Tibial artery (tissue), 4 donors: ENCODE results near the gene INA.

Experiments used
- DNase-seq, 2 donors: peaks; one replicate each; pipeline ENCODE4 v3.0.0-alpha.2; 2019
- H3K27ac ChIP-seq, 2 donors: fragments of 200-600 bp; sonication (generic) in 1 of 2; 1 replicate in 1 of 2; 2 replicates in 1 of 2; pipeline ENCODE4 v1.5.1; 2018 to 2019; ENCODE audit warnings: mild to moderate bottlenecking in 1 of 2
- H3K27me3 ChIP-seq, 2 donors: fragments of 200-600 bp; sonication (generic) in 1 of 2; one replicate each; pipeline versions ENCODE4 v1.5.1 to v1.6.0; 2016 to 2019
- H3K36me3 ChIP-seq, 3 donors: fragments of 200-600 bp; sonication (generic) in 2 of 3; one replicate each; pipeline ENCODE4 v1.5.1; 2016 to 2019; ENCODE audit warnings: mild to moderate bottlenecking in 2 of 3
- H3K4me1 ChIP-seq, 4 donors: fragments of 200-600 bp; sonication (generic) in 2 of 4; 1 replicate in 3 of 4; 2 replicates in 1 of 4; pipeline ENCODE4 v1.5.1; 2016 to 2019
- H3K4me3 ChIP-seq, 2 donors: fragments of 200-600 bp; sonication (generic) in 1 of 2; 1 replicate in 1 of 2; 2 replicates in 1 of 2; pipeline ENCODE4 v1.5.1; 2018 to 2019; ENCODE audit warnings: mild to moderate bottlenecking in 2 of 2
- H3K9me3 ChIP-seq, 3 donors: fragments of 200-600 bp; sonication (generic) in 1 of 3; one replicate each; pipeline ENCODE4 v1.5.1; 2016 to 2019
- intact Hi-C: fragments of 100-400 bp; cut with DNase I; formaldehyde crosslinking; loops from one replicate; pipeline ENCODE4 v1.15.0; 2023; ENCODE audit warnings: low total_unique reads
- TF ChIP-seq, protein P1 (sequence below), 2 experiments: fragments of 200-600 bp in 1 of 2; fragments of 450-650 bp in 1 of 2; IDR thresholded peaks; one replicate each; pipeline ENCODE4 v1.5.1; 2017 to 2019; ENCODE audit warnings: antibody characterized with exemption in 2 of 2, mild to moderate bottlenecking in 1 of 2, moderate library complexity in 1 of 2

The INA gene

DNA sequence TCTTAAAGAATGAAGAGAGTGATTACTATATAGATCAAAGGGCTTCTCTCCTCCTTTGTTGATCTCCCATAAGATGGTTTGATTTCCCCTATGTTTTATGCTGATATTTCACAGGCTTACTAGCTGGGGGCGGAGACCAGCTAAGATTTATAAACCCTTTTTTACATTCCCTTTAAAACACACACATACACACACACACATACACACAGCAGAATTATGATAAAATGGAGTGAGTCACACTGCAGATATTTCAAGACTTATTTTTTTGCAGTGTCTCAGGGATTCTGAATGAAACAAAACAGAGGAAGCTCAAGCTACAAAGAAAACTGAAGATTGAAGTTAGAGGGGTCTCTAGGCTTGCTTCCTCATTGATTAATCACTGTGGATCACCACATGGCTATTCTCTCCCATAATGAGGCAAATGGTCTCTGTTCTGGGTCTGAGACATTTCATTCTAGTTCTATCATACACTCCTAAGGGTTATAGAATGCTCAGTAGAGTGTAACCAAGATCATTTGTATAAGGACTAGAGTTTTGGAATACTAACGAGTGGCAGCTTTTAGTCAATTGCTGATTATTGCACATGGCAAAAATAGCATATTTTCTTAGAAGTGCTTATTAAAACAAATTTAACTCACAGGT, 18.6 kb downstream of the INA start:
- H3K27me3 ChIP-seq = no peaks in the 10 kb centered on the region
- TF ChIP-seq, protein P1, sequence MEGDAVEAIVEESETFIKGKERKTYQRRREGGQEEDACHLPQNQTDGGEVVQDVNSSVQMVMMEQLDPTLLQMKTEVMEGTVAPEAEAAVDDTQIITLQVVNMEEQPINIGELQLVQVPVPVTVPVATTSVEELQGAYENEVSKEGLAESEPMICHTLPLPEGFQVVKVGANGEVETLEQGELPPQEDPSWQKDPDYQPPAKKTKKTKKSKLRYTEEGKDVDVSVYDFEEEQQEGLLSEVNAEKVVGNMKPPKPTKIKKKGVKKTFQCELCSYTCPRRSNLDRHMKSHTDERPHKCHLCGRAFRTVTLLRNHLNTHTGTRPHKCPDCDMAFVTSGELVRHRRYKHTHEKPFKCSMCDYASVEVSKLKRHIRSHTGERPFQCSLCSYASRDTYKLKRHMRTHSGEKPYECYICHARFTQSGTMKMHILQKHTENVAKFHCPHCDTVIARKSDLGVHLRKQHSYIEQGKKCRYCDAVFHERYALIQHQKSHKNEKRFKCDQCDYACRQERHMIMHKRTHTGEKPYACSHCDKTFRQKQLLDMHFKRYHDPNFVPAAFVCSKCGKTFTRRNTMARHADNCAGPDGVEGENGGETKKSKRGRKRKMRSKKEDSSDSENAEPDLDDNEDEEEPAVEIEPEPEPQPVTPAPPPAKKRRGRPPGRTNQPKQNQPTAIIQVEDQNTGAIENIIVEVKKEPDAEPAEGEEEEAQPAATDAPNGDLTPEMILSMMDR (IDR thresholded peaks at IDR 0.05) = no peak
- no peaks in the 10 kb centered on the region for H3K9me3 ChIP-seq
- H3K27ac ChIP-seq = no peak overlapping the region
- H3K4me3 ChIP-seq = no peak overlapping the region
- intact Hi-C loops = no loop called here
- peaks cover 0 to 2% (median 0%) of the 10 kb centered on the region in 3 donors for H3K36me3 ChIP-seq
- no peak for DNase-seq
- no peaks in the 10 kb centered on the region for H3K4me1 ChIP-seq

DNA sequence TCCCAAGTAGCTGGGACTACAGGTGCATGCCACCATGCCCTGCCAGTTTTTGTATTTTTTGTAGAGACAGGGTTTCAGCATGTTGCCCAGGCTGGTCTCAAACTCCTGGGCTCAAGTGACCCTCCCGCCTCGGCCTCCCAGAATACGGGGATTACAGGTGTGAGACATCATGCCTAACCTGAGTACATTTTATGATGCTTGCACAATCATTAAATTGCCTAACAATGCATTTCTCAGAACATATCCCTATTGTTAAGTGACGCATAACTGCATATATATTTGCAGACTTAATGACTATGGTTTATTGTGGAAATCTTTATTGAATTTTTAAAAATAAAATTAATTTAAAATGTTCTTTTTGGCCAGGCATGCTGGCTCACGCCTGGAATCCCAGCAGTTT, 30.7 kb downstream of the INA start:
- H3K27me3 ChIP-seq = no peaks in the 10 kb centered on the region
- peaks cover 41 to 89% (median 58%) of the 10 kb centered on the region in 3 donors for H3K36me3 ChIP-seq
- TF ChIP-seq, protein P1 (IDR thresholded peaks at IDR 0.05) = no peak
- no peak overlapping the region for H3K27ac ChIP-seq
- no peak for DNase-seq
- no peaks in the 10 kb centered on the region for H3K9me3 ChIP-seq
- no peak overlapping the region for H3K4me3 ChIP-seq
- intact Hi-C loops = no loop called here
- H3K4me1 ChIP-seq = no peaks in the 10 kb centered on the region

DNA sequence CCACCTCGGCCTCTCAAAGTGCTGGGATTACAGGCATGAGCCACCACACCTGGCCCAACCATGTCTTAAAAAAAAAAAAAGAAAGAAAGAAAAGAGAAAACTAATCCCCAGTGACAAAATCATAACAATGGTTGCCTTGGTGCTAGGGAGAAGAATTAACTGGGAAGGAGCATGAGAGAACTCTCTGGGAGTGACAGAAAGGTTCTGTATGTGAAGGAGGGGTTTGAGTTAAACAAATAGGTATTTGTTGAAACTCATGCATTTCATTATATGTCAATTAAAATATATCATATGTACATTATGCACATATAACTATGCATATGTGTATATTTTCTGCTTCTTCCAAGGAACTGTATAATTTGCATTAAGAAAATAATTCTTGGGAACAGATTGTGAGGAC, 33.3 kb downstream of the INA start:
- no peak overlapping the region for H3K27ac ChIP-seq
- no peak for DNase-seq
- H3K4me3 ChIP-seq = no peak overlapping the region
- no peaks in the 10 kb centered on the region for H3K9me3 ChIP-seq
- intact Hi-C loops = no loop called here
- TF ChIP-seq, protein P1 (IDR thresholded peaks at IDR 0.05) = no peak
- no peaks in the 10 kb centered on the region for H3K27me3 ChIP-seq
- no peaks in the 10 kb centered on the region for H3K4me1 ChIP-seq
- peaks cover 49 to 93% (median 64%) of the 10 kb centered on the region in 3 donors for H3K36me3 ChIP-seq

DNA sequence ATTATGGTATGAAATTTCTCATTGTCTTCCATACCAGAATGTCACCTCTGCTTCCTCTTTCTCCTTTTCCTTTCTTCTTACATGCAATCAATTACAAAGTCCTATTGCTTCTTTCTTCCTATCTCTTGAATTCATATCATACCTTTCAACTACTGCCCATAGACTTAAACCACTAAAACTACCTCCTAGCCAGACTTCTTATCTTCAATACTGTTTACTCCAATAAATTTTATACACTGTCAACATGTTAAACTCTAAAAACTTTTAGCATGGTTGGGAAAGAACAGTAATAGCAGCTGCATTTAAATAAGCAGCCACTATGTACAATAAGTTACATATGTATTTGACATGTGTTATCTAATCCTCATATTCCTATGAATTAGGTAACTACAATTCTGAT, 39.1 kb downstream of the INA start:
- Histone ChIP-seq H3K27me3 (no peaks in the 10 kb centered on the region), H3K27ac (no peak overlapping the region), H3K4me3 (no peak overlapping the region), H3K9me3 (no peaks in the 10 kb centered on the region), H3K4me1 (no peaks in the 10 kb centered on the region), H3K36me3 (peaks cover 46 to 72% (median 47%) of the 10 kb centered on the region in 3 donors)
- TF ChIP-seq, protein P1 (IDR thresholded peaks at IDR 0.05) = no peak
- intact Hi-C loops = no loop called here
- DNase-seq = no peak

DNA sequence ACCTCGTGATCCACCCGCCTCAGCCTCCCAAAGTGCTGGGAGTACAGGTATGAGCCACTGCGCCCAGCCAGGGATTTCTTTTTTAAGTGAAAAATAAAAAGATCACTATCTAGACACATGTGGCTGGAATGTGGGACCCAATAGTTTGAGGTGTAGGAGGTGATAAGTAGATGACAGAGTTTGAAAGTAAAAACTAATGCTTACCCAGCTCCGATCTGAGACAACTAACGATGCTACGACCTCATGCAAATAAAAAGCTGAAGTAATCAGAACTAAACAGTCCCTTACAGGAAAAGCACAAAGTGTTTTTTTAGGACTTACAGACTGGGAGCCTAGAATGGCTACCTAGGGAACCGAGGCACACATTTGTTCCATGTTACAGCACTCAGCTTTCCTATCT, 51.0 kb downstream of the INA start:
- peaks cover 43 to 90% (median 59%) of the 10 kb centered on the region in 3 donors for H3K36me3 ChIP-seq

More for the DNA sequence above, 51.0 kb downstream of the INA start:
- intact Hi-C loops = no loop called here
- TF ChIP-seq, protein P1 (IDR thresholded peaks at IDR 0.05) = no peak
- no peak for DNase-seq
- Histone ChIP-seq H3K4me1 (no peaks in the 10 kb centered on the region), H3K9me3 (no peaks in the 10 kb centered on the region), H3K27me3 (no peaks in the 10 kb centered on the region), H3K4me3 (no peak overlapping the region), H3K27ac (no peak overlapping the region)
